8988T (cell line): ENCODE results near the gene OSBP2.
A peak's percentile ranks its signal among the peaks of the same experiment; 100 is the strongest.

Source experiments
- DNase-seq: peaks from one replicate; pipeline ENCODE4 v3.0.0; 2011

OSBP2 gene

GRCh38 chr22:30910358-30910757 lies 215.7 kb downstream of the OSBP2 start:
- DNase-seq = no peak

GRCh38 chr22:30918761-30919160 lies 224.1 kb downstream of the OSBP2 start:
- DNase-seq = no peak

- no peak for DNase-seq
Measured at GRCh38 chr22:30919973-30920372, 225.3 kb downstream of the OSBP2 start.

GRCh38 chr22:30920407-30920806 lies 225.7 kb downstream of the OSBP2 start:
- peak; percentile 61 for DNase-seq

GRCh38 chr22:30921108-30921507 lies 226.4 kb downstream of the OSBP2 start:
- DNase-seq = no peak

- DNase-seq = no peak
Measured at GRCh38 chr22:30922151-30922611, 227.5 kb downstream of the OSBP2 start.

GRCh38 chr22:30923168-30923900 lies 228.7 kb downstream of the OSBP2 start:
- DNase-seq = no peak

- DNase-seq = no peak
Measured at GRCh38 chr22:30925667-30926066, 231.0 kb downstream of the OSBP2 start.

GRCh38 chr22:30926706-30927105 lies 232.0 kb downstream of the OSBP2 start:
- DNase-seq = no peak

- no peak for DNase-seq
Measured at GRCh38 chr22:30927806-30928205, 233.1 kb downstream of the OSBP2 start.

- DNase-seq = no peak
Measured at GRCh38 chr22:30928401-30928800, 233.7 kb downstream of the OSBP2 start.

GRCh38 chr22:30930228-30930627 lies 235.6 kb downstream of the OSBP2 start:
- DNase-seq = no peak

- no peak for DNase-seq
Measured at GRCh38 chr22:30931541-30932300, 237.0 kb downstream of the OSBP2 start.

GRCh38 chr22:30932661-30933060 lies 238.0 kb downstream of the OSBP2 start:
- DNase-seq = no peak

GRCh38 chr22:30933457-30933856 lies 238.8 kb downstream of the OSBP2 start:
- no peak for DNase-seq

- DNase-seq = no peak
Measured at GRCh38 chr22:30934053-30934452, 239.4 kb downstream of the OSBP2 start.

GRCh38 chr22:30940685-30941362 lies 246.2 kb downstream of the OSBP2 start:
- DNase-seq = no peak

GRCh38 chr22:30941363-30941740 lies 246.7 kb downstream of the OSBP2 start:
- no peak for DNase-seq

- no peak for DNase-seq
Measured at GRCh38 chr22:30943368-30943767, 248.7 kb downstream of the OSBP2 start.

GRCh38 chr22:30944986-30945385 lies 250.3 kb downstream of the OSBP2 start:
- DNase-seq = no peak

- no peak for DNase-seq
Measured at GRCh38 chr22:30945653-30946052, 251.0 kb downstream of the OSBP2 start.

- DNase-seq = no peak
Measured at GRCh38 chr22:30946354-30946753, 251.7 kb downstream of the OSBP2 start.

- no peak for DNase-seq
Measured at GRCh38 chr22:30947173-30947815, 252.6 kb downstream of the OSBP2 start.
